GM13977 (cell line): Measurements from ENCODE around the gene LRMDA.

Source experiments
- DNase-seq: peaks from one replicate; pipeline ENCODE4 v3.0.0; 2012; ENCODE audit warnings: low spot score
- in situ Hi-C: fragments of 300-500 bp; cut with MboI; formaldehyde crosslinking; loops from one replicate; pipeline ENCODE4 v1.12.0; 2022; ENCODE audit warnings: low sequenced_read_pairs, low pct_unique_long_range_greater_than_20kb, mixed read lengths, inconsistent platforms; ENCODE audit not compliant: unreplicated experiment
- TF ChIP-seq, protein P1 (sequence below): IDR thresholded peaks from 2 replicates; pipeline ENCODE4 v1.5.1; 2012; ENCODE audit warnings: mild to moderate bottlenecking, control low read depth; ENCODE audit not compliant: insufficient read depth; ENCODE audit errors: extremely low read depth, missing control alignments

The LRMDA gene

DNA sequence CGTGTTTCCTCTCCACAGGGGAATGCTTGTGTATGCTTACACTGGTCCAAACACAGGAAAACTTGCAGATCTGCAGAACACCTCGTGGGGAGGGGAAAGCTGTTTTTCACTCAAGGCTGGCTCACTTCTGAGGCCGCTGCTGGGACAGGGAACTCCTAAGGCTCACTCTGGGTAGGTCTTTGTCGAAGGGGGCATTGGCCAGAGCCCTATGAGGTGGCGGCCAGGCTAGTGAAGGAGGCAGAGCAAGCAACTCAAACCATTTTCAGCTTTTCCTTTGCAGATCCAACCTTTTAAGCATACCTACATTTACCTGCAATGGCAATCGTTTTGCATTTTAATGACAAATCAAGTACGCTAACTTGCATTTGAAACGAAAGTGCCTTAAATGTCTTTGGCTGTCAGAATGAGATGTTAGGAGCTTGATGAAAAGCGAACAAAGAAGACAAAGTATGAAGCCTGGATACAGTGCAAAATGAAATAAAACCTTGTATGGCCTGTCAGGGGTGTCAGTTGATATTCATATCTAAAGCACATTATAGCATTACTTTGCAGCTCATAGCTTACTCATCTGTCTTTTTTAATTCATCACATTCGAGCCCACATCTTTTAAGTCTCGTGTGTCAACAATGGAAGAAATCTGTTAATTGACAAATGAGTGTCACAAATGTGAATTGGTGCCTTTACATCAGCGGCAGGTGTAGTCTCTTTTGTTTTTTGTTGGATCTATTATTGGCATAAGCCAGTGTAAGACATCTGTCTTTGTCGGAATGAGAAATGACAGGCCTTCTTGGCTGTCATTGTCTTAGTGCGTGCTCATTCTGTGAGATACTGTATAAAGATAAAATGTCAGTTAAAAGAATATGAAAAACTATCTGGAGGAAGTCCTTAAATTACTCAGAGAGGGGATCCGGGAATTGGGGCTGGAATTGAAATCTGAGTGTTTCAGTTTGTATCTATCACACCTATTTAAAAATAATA is 30.5 kb downstream of the LRMDA start:
- TF ChIP-seq, protein P1, sequence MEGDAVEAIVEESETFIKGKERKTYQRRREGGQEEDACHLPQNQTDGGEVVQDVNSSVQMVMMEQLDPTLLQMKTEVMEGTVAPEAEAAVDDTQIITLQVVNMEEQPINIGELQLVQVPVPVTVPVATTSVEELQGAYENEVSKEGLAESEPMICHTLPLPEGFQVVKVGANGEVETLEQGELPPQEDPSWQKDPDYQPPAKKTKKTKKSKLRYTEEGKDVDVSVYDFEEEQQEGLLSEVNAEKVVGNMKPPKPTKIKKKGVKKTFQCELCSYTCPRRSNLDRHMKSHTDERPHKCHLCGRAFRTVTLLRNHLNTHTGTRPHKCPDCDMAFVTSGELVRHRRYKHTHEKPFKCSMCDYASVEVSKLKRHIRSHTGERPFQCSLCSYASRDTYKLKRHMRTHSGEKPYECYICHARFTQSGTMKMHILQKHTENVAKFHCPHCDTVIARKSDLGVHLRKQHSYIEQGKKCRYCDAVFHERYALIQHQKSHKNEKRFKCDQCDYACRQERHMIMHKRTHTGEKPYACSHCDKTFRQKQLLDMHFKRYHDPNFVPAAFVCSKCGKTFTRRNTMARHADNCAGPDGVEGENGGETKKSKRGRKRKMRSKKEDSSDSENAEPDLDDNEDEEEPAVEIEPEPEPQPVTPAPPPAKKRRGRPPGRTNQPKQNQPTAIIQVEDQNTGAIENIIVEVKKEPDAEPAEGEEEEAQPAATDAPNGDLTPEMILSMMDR, result no peak
- in situ Hi-C loops, result no loop called here
- no peak for DNase-seq

DNA sequence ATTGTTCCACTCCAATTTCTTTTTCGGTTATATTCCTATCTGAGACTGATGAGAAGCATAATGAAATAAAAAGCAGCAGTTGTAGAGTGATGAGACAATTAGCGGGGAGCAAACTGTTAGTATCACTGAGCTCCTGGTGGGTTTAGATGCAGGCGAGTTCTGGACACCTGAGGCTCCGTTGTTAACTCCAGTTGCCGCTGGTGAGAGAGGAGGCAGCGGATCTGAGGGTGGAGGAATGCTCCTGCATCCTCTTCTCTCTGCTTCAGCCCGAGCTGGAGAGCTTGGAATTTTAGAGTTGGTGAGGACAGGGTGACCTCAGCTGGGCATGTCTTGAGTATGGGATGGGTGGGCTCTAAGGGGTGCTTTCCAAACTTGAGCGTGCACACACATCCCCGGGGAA is 31.4 kb downstream of the LRMDA start:
- TF ChIP-seq, protein P1, result no peak
- DNase-seq, result no peak
- in situ Hi-C loops, result no loop called here

DNA sequence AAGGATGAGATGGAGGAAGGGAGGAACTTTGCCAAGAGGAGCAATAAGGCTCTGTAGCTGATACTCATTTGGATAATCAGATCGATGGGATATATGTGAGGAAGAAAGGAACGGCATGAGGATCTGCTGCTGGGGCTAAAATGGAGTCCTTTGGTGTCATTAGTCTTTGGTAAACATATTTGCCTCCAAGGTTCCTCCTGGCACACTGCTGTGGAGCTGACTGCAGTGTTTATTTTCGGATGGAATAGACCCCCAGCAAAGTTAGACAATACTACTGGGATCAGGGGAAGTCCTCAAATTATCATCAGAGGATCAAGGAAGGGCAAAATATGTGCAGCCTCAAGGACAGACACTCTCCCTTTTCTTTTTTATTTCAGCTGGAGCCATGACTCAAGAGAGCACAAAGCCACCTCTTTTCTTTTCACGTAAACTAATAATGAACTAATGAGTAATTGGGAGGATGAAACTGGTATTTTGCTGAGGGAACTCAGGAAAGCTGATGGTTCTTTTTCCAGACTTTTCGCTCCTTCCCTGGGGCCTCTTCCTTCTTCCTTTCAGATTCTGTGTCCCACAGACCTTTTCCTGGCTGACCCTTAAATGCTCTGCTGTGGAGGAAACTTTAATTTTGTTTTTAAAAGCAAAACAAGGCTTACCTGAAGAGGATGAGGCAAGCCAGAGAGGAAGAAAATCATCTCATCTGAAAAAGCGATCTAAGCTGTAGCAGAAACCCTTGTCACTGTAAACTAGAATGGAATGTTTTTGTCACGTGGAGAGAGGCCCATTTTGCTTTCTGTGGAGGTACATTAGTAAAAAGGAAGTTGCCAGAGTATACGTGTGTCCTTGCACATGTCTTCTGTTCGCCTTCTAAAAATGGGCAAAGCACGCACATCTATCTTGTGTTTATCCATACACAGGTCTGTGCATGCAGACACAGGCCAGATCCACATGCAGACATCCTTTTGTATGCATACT is 33.3 kb downstream of the LRMDA start:
- TF ChIP-seq, protein P1, result no peak
- in situ Hi-C loops, result no loop called here
- no peak for DNase-seq

DNA sequence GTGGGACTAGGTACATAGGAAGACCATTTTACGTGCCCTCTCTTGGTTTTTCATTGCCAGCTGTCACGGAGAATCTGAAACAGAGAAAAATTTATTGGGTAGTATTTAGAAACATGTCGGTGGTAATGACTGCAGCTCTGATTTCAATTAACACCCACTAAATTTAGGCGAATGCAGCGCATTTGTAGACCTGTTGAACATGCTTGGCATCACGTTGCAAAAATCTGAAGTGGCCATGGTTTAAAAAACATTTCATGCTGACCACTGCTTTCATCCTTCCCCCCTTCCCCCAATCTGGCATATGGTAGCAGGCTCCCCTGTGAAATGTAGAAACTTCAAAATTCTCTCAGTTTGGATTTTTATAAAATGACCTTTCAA is 34.0 kb downstream of the LRMDA start:
- TF ChIP-seq, protein P1, result no peak
- in situ Hi-C loops, result no loop called here
- DNase-seq, result no peak

DNA sequence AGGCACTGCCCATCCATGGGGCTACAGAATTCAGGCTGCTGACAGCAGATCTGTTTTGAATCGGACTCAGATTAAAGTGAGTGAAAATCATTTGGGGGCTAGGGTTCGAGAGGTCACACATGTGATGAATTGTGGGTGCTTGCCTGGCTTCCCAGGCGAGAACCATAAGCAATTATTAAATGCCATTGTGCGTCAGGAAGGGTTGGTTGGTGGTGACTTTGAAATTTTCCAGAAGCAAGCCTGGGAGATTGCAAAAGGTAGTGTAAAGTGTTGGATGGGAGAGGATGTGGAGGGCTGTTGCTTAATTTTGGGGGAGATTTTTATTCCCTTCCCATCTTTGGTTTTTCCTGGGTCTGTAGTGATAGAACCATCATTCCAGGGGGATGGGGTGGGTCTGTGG is 34.6 kb downstream of the LRMDA start:
- in situ Hi-C loops, result no loop called here
- no peak for DNase-seq
- TF ChIP-seq, protein P1, result no peak

DNA sequence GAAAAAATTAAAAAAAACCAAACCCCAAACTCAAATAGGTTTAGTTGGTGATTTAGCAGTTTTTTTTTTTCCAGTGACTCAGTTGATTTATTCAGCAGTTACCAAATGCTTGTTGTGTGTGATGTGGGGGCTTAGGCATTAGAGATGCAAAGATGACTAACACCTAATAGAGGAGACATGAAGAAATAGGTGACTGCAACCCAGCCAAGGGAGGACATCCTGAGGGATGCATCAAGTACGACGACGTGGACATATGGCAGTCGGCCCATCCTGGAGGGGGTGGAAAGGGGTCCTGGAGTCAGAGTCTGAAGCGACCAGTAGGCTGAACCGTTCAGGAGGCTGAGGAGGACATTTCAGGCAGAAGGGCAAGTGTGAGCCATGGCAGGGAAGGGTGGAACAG is 35.5 kb downstream of the LRMDA start:
- in situ Hi-C loops, result no loop called here
- TF ChIP-seq, protein P1, result no peak
- DNase-seq, result no peak
